Measurements from ENCODE around the gene SCLT1. TPM values are rescaled to one million over a fixed set of nuclear protein-coding genes. Genes with fewer than 3 reads are reported as not detected.

SCLT1 gene
- polyA plus RNA-seq, 1 experiment, result 3.1 TPM

GRCh38 chr4:128954941-128955340, 138.4 kb downstream of the SCLT1 start:
- POLR2A ChIA-PET, result no interaction called here
- no peaks in the 10 kb centered on the region for H3K36me3 ChIP-seq (ENCODE audit: control insufficient read depth, insufficient read depth, low read length)
- no peak overlapping the region for H3K4me3 ChIP-seq (ENCODE audit: low read depth, low read length)
- H3K27me3 ChIP-seq (ENCODE audit: control insufficient read depth, insufficient read depth, low read length), result no peaks in the 10 kb centered on the region
- CTCF ChIA-PET, result no interaction called here
- no peak for DNase-seq (ENCODE audit: low read depth)
- TF ChIP-seq CTCF (IDR thresholded peaks at IDR 0.05; ENCODE audit: insufficient read depth, low read depth, low read length), result no peak

- H3K4me3 ChIP-seq (ENCODE audit: low read depth, low read length), result no peak overlapping the region
- no peaks in the 10 kb centered on the region for H3K27me3 ChIP-seq (ENCODE audit: control insufficient read depth, insufficient read depth, low read length)
- POLR2A ChIA-PET, result no interaction called here
- no peak for TF ChIP-seq CTCF (IDR thresholded peaks at IDR 0.05; ENCODE audit: insufficient read depth, low read depth, low read length)
- DNase-seq (ENCODE audit: low read depth), result no peak
- CTCF ChIA-PET, result interaction anchor here (0.6 kb wide), 1 partner anchor 22 kb away, joined by 3 read pairs; no protein-coding TSS in a partner anchor
- no peaks in the 10 kb centered on the region for H3K36me3 ChIP-seq (ENCODE audit: control insufficient read depth, insufficient read depth, low read length)
Observed at GRCh38 chr4:128951316-128951715, 142.0 kb downstream of the SCLT1 start.

- TF ChIP-seq CTCF (IDR thresholded peaks at IDR 0.05; ENCODE audit: insufficient read depth, low read depth, low read length), result no peak
- H3K36me3 ChIP-seq (ENCODE audit: control insufficient read depth, insufficient read depth, low read length), result no peaks in the 10 kb centered on the region
- CTCF ChIA-PET, result no interaction called here
- no peaks in the 10 kb centered on the region for H3K27me3 ChIP-seq (ENCODE audit: control insufficient read depth, insufficient read depth, low read length)
- no peak overlapping the region for H3K4me3 ChIP-seq (ENCODE audit: low read depth, low read length)
- POLR2A ChIA-PET, result no interaction called here
- no peak for DNase-seq (ENCODE audit: low read depth)
Observed at GRCh38 chr4:128950796-128951195, 142.5 kb downstream of the SCLT1 start.

GRCh38 chr4:128946916-128947315, 146.4 kb downstream of the SCLT1 start:
- TF ChIP-seq CTCF (IDR thresholded peaks at IDR 0.05; ENCODE audit: insufficient read depth, low read depth, low read length), result no peak
- POLR2A ChIA-PET, result no interaction called here
- Histone ChIP-seq H3K36me3 (ENCODE audit: control insufficient read depth, insufficient read depth, low read length) (no peaks in the 10 kb centered on the region), H3K27me3 (ENCODE audit: control insufficient read depth, insufficient read depth, low read length) (no peaks in the 10 kb centered on the region), H3K4me3 (ENCODE audit: low read depth, low read length) (no peak overlapping the region)
- no peak for DNase-seq (ENCODE audit: low read depth)
- CTCF ChIA-PET, result interaction anchor here (1.1 kb wide), 1 partner anchor 23 kb away, joined by 3 read pairs; no protein-coding TSS in a partner anchor

- POLR2A ChIA-PET, result no interaction called here
Observed at GRCh38 chr4:128942607-128943006, 150.7 kb downstream of the SCLT1 start.

More at GRCh38 chr4:128942607-128943006, 150.7 kb downstream of the SCLT1 start:
- no peak overlapping the region for H3K4me3 ChIP-seq (ENCODE audit: low read depth, low read length)
- CTCF ChIA-PET, result no interaction called here
- no peaks in the 10 kb centered on the region for H3K27me3 ChIP-seq (ENCODE audit: control insufficient read depth, insufficient read depth, low read length)
- no peak for TF ChIP-seq CTCF (IDR thresholded peaks at IDR 0.05; ENCODE audit: insufficient read depth, low read depth, low read length)
- no peak for DNase-seq (ENCODE audit: low read depth)
- no peaks in the 10 kb centered on the region for H3K36me3 ChIP-seq (ENCODE audit: control insufficient read depth, insufficient read depth, low read length)
